ENCODE data around the gene MT4.
"Not testable (repeated sequence)": the region's sequence is repeated elsewhere in the genome, so short reads cannot be mapped to it uniquely, and the experiment has no call there.

MT4 gene

DNA sequence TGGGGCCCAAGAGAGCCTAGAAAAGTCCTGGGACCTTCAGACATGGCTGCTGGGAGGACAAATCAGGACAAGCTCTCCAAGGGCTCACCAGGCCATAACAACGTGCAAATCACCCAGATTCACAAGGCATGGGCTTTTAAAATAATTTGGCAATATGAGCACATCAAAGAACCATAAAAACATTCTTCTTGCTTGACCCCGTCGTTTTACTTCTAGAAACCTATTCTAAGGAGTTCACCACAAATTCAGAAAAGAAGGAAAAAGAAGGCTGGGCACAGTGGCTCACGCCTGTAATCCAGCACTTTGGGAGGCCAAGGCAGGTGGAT lies 12.4 kb downstream of the MT4 start:
- no peak overlapping the region for H3K27ac ChIP-seq
- TF ChIP-seq ZFX (IDR thresholded peaks at IDR 0.05): no peak
- TF ChIP-seq, protein P1, sequence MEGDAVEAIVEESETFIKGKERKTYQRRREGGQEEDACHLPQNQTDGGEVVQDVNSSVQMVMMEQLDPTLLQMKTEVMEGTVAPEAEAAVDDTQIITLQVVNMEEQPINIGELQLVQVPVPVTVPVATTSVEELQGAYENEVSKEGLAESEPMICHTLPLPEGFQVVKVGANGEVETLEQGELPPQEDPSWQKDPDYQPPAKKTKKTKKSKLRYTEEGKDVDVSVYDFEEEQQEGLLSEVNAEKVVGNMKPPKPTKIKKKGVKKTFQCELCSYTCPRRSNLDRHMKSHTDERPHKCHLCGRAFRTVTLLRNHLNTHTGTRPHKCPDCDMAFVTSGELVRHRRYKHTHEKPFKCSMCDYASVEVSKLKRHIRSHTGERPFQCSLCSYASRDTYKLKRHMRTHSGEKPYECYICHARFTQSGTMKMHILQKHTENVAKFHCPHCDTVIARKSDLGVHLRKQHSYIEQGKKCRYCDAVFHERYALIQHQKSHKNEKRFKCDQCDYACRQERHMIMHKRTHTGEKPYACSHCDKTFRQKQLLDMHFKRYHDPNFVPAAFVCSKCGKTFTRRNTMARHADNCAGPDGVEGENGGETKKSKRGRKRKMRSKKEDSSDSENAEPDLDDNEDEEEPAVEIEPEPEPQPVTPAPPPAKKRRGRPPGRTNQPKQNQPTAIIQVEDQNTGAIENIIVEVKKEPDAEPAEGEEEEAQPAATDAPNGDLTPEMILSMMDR (conservative IDR thresholded peaks at IDR 0.05): peak; percentile 58

DNA sequence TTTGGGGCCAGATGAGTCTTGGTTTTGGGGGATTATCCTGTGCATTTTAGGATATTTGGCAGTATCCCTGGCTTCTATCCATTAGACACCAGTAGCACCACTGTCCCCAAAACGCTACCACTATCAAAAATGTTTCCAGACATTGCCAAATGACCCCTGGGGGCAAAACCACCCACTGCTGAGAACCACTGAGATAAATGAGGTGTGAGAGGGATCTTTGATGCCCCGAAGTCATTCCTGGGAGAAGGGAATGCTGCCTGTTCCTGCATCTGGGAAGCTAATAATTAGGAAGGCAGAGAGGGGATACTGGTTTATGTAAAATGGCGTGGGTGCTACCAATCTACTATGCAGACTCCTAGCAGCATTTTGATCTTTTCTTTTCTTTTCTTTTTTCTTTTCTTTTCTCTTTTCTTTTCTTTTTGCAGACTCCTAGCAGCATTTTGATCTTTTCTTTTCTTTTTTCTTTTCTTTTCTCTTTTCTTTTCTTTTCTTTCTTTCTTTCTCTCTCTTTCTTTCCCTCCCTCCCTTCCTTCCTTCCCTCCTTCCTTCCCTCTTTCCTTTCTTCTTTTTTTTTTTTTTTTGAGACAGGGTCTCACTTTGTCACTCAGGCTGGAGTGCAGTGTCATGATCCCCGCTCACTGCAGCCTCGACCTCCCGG lies 15.6 kb downstream of the MT4 start:
- no peak overlapping the region for H3K27ac ChIP-seq
- no peak for TF ChIP-seq ZFX (IDR thresholded peaks at IDR 0.05)
- TF ChIP-seq, protein P1 (conservative IDR thresholded peaks at IDR 0.05): no peak

DNA sequence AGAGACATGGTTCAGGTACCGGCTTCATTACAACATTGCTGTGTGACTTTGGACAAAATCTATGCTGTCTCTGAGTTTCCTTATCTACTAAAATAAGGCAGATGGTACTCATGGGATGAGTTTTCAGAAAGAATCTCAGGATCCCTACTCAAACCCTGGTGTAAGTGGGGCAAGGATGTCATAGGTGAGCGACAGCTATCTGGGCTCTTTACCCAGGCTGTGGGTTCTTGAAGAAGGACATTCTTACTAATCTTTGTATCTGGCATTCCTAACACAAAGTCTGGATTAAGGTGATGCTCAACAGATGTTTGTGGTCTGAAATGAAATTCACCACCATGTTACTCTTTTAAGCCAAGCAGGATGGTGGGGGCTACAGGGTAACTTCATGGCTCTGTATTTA lies 18.0 kb downstream of the MT4 start:
- not testable (repeated sequence) for H3K27ac ChIP-seq

DNA sequence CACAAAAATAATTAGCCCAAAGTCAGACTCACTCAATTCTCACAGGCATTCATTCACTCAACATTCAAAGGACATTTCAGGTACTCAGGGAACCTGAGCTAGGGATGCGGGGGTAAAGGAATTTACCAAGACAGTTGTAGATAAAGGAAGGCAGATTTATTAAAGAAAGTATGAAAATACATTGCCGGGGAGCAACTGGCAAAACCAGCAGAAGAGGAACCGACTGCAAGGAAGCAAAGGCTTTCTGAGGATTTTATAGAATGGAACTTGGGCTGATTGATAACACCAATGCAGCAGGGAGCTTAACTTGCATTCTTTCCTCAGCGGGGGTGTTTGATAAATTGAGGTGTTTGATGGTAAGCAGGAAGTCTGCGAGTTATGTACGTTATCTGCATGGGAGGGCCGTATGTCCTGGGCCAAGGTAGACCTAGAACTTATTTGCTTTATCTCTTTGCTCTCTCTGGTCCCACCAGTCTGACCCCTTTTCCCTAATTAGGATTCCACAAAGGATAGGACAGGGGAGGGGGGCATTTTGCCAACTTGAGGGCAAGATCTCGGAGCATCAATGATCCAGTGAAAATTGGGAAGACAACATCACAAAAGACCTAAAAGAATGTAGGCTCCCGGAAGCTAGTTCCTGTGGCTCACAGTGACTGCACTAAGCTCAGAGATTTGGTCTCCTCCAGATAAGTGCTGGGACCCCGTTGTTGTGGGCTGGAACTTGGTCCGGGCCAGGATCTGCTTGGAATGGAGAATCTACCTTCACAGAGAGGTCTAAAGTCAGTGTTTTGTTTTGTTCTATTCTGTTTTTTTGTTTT lies 18.7 kb downstream of the MT4 start:
- no peak for TF ChIP-seq ZFX (IDR thresholded peaks at IDR 0.05)
- TF ChIP-seq, protein P1 (conservative IDR thresholded peaks at IDR 0.05): no peak
- H3K27ac ChIP-seq: no peak overlapping the region

DNA sequence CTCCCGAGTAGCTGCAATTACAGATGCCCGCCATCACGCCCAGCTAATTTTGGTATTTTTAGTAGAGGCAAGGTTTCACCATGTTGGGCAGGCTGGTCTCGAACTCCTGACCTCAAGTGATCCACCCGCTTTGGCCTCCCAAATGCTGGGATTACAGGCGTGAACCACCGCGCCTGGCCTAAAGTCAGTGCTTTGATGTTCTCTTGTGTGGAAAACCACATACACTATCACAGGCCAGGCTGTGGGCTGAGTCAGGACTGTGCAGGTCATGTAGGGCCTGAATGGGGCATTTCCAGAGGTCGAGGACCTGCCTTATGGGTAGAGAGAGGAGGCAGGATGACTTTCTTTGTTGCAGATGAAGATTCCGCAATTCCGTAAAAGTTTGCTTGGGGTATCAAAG lies 19.4 kb downstream of the MT4 start:
- no peak overlapping the region for H3K27ac ChIP-seq
- TF ChIP-seq ZFX (IDR thresholded peaks at IDR 0.05): no peak
- TF ChIP-seq, protein P1 (conservative IDR thresholded peaks at IDR 0.05): no peak

DNA sequence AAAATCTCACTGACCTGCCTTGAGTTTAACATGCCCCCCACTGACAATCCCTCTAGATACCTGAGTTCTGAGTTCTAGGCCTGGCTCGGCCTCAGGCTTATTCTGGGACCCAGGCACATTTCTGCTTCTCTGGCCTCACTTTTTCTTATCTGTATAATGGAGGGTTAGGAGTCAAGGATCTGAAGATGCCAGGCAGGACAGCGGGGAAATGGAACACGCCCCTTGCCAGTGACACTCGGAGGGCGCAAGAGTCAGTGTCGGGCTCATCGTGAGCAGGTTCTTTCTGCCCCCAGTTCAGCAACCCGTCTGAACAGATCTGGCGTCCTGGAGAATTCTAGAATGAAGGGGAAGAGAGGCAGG lies 23.9 kb downstream of the MT4 start:
- TF ChIP-seq, protein P1 (conservative IDR thresholded peaks at IDR 0.05): no peak
- TF ChIP-seq ZFX (IDR thresholded peaks at IDR 0.05): no peak
- H3K27ac ChIP-seq: no peak overlapping the region

DNA sequence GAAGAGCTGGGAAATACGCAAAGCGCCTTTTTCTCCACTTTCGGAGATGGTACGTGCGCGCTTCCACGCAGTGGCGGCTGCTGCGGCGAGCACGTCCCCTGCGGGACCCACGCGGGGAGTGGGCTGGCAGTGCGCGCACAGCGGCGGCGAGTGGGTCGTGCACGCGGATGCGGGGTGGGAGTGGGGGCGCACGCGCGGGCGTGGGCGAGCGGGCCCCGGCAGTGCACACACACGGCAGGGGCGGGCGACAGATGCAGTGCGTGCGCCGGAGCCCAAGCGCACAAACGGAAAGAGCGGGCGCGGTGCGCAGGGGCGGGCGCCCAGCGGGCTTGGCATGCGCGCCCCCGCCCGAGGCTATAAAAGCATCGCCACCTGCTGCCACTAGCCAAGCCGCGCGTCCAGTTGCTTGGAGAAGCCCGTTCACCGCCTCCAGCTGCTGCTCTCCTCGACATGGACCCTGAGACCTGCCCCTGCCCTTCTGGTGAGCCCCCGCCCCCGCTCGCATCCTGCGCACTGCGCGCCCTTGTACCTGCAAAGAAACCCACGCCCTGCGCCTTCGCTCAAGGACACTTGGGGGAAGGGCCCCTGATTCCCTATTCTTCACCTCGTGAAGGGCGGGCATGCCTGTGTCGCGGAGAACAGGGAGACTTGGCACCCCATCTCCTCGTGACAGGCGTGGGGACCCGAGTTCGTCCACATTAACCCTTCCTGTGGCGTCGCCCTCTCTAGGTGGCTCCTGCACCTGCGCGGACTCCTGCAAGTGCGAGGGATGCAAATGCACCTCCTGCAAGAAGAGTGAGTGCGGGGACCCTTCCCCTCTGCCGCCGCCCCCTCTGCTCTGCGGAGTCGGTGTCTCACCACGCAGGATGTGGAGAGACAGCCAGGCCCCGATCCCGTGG lies 24.5 kb downstream of the MT4 start, which contains the start of gene MT3:
Gene MT3 (plus strand): TSS at position 388 of the 899 bp plus-strand sequence. CDS start 63 bp downstream, at position 451.
- TF ChIP-seq, protein P1 (conservative IDR thresholded peaks at IDR 0.05): peak; percentile 9
- no peak for TF ChIP-seq ZFX (IDR thresholded peaks at IDR 0.05)

More for the DNA sequence above, 24.5 kb downstream of the MT4 start, which contains the start of gene MT3:
- no peak within 1 kb of the TSS for H3K27ac ChIP-seq
